Activated CD4-positive, alpha-beta memory T cell treated with anti-CD3 and anti-CD28 coated beads, Interleukin-2, amount 10 ng/mL, durations not matched to agents 7 days and 5 days (primary cell): ENCODE results near the gene DUSP8. TPM values are rescaled to one million over a fixed set of nuclear protein-coding genes. Genes with fewer than 3 reads are reported as not detected.

Source experiments
- CTCF ChIA-PET: fragments of 350-600 bp; sonication (Branson Sonifier 250); formaldehyde crosslinking; loops from one replicate; lab custom pipeline; 2021; ENCODE audit warnings: antibody characterized with exemption, inconsistent platforms; lab: Charles Lee
- POLR2A ChIA-PET: fragments of 350-600 bp; sonication (Branson Sonifier 250); formaldehyde crosslinking; loops from one replicate; lab custom pipeline; 2021; ENCODE audit warnings: antibody characterized with exemption; lab: Charles Lee
- DNase-seq: peaks from one replicate; pipeline ENCODE4 v3.0.0-alpha.2; 2020
- H3K27ac Mint-ChIP-seq: one replicate; pipeline ENCODE4 v1.8.0; 2021; ENCODE audit warnings: mild to moderate bottlenecking, mixed read lengths
- H3K27me3 Mint-ChIP-seq: one replicate; pipeline ENCODE4 v1.8.0; 2021; ENCODE audit warnings: mixed read lengths
- H3K36me3 Mint-ChIP-seq: one replicate; pipeline ENCODE4 v1.8.0; 2021; ENCODE audit warnings: low read depth, mixed read lengths
- H3K4me1 Mint-ChIP-seq: one replicate; pipeline ENCODE4 v1.8.0; 2021; ENCODE audit warnings: mixed read lengths
- H3K4me3 Mint-ChIP-seq: one replicate; pipeline ENCODE4 v1.8.0; 2021; ENCODE audit warnings: mild to moderate bottlenecking, mixed read lengths
- H3K9me3 Mint-ChIP-seq: one replicate; pipeline ENCODE4 v1.8.0; 2021; ENCODE audit warnings: mixed read lengths
- total RNA-seq, 2 experiments: library from RNA; stranded (reverse); gene quantifications; one replicate each; pipeline ENCODE4 v1.2.3, GENCODE V29; 2021

DUSP8 gene
- total RNA-seq, 2 experiments from 2014 or later: 2.6 to 2.7 TPM

GRCh38 chr11:1529774-1530173 is 42.3 kb downstream of the DUSP8 start:
- Mint-ChIP-seq H3K9me3 (no peaks in the 10 kb centered on the region), H3K4me1 (peaks cover 5% of the 10 kb centered on the region), H3K36me3 (peaks cover 8% of the 10 kb centered on the region), H3K27ac (no peak overlapping the region), H3K4me3 (no peak overlapping the region), H3K27me3 (no peaks in the 10 kb centered on the region)
- POLR2A ChIA-PET: no interaction called here
- CTCF ChIA-PET: interaction anchor here (1.3 kb wide), 1 partner anchor 45 kb away, joined by 4 read pairs; no protein-coding TSS in a partner anchor
- no peak for DNase-seq

DNA sequence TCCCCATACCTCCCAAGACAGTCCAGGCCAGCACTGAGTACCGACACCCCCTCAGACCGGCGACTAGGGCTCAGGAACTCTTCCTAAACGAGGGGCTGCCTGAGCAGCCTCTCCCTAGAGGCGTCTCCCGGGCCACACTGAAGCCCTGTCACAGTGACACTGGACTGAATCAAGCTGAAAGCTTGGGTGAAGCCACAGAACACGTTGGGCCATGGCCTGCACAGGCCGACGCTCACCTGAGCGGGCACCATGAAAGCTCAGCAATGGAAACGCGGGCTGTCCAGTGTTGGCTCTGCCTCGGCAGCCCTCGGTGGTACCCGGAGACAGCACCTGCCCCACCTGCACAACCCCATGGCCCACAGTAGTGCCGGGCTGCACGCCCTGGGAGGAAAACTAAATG is 42.8 kb downstream of the DUSP8 start:
- DNase-seq: no peak
- Mint-ChIP-seq H3K4me1 (peaks cover 5% of the 10 kb centered on the region), H3K36me3 (peaks cover 3% of the 10 kb centered on the region), H3K27ac (no peak overlapping the region), H3K27me3 (no peaks in the 10 kb centered on the region), H3K9me3 (no peaks in the 10 kb centered on the region), H3K4me3 (no peak overlapping the region)
- ChIA-PET CTCF (interaction anchor here (1.3 kb wide), 1 partner anchor 46 kb away, joined by 4 read pairs; no protein-coding TSS in a partner anchor), POLR2A (no interaction called here)

DNA sequence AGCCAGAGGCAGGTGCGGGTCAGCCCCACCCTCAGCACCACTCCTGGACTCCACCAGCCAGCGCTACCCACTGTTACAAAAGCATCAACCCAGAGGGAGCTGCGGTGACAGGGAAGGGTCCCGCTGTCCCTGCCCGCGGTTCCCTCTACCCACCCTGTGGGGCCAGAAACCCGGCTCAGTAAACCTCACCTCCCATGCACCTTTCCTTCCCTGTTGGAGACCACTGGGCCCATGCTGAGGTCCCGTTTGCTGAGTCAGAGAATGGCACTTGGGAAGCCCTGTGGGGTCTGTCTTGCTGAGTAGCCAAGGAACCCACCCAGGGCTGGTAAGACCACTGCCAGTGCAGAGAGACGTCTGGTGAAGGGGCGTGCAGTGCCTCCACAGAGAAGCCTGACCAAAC is 43.4 kb downstream of the DUSP8 start:
- Mint-ChIP-seq H3K9me3 (no peaks in the 10 kb centered on the region), H3K27me3 (no peaks in the 10 kb centered on the region), H3K27ac (no peak overlapping the region), H3K4me3 (no peak overlapping the region), H3K36me3 (peaks cover 3% of the 10 kb centered on the region), H3K4me1 (peaks cover 5% of the 10 kb centered on the region)
- DNase-seq: no peak
- CTCF ChIA-PET: no interaction called here
- POLR2A ChIA-PET: no interaction called here

GRCh38 chr11:1526785-1527184 is 45.3 kb downstream of the DUSP8 start:
- DNase-seq: no peak
- ChIA-PET POLR2A (no interaction called here), CTCF (no interaction called here)
- peaks cover 2% of the 10 kb centered on the region for H3K4me1 Mint-ChIP-seq
- H3K27me3 Mint-ChIP-seq: no peaks in the 10 kb centered on the region
- H3K4me3 Mint-ChIP-seq: no peak overlapping the region
- H3K27ac Mint-ChIP-seq: no peak overlapping the region
- H3K9me3 Mint-ChIP-seq: no peaks in the 10 kb centered on the region
- no peaks in the 10 kb centered on the region for H3K36me3 Mint-ChIP-seq

GRCh38 chr11:1523779-1524178 is 48.3 kb downstream of the DUSP8 start:
- Mint-ChIP-seq H3K36me3 (no peaks in the 10 kb centered on the region), H3K4me3 (no peak overlapping the region), H3K4me1 (no peaks in the 10 kb centered on the region), H3K27ac (no peak overlapping the region), H3K27me3 (no peaks in the 10 kb centered on the region), H3K9me3 (no peaks in the 10 kb centered on the region)
- ChIA-PET CTCF (interaction anchor here (1.3 kb wide), 1 partner anchor 9 kb away, joined by 3 read pairs; no protein-coding TSS in a partner anchor), POLR2A (no interaction called here)
- DNase-seq: no peak

- Mint-ChIP-seq H3K9me3 (no peaks in the 10 kb centered on the region), H3K27me3 (no peaks in the 10 kb centered on the region), H3K4me3 (no peak overlapping the region), H3K36me3 (no peaks in the 10 kb centered on the region), H3K4me1 (no peaks in the 10 kb centered on the region), H3K27ac (no peak overlapping the region)
- ChIA-PET CTCF (no interaction called here), POLR2A (no interaction called here)
- no peak for DNase-seq
Observed at GRCh38 chr11:1523077-1523476, 49.0 kb downstream of the DUSP8 start.

DNA sequence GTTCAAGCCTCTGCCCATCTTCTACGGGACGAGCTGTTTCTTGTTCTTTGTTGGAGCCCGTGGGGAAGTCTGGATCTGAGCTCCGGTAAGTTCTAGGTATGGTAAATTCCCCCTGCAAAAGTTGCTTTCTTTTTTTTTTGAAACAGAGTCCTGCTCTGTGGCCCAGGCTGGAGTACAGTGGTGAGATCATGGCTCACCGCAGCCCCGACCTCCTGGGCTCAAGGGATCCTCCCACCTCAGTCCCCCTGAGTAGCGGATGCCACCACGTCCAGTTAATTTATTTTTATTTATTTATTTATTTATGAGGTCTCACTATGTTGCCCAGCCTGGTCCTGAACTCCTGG is 50.0 kb downstream of the DUSP8 start:
- POLR2A ChIA-PET: no interaction called here
- H3K27ac Mint-ChIP-seq: no peak overlapping the region
- H3K27me3 Mint-ChIP-seq: no peaks in the 10 kb centered on the region
- H3K36me3 Mint-ChIP-seq: no peaks in the 10 kb centered on the region
- no peaks in the 10 kb centered on the region for H3K9me3 Mint-ChIP-seq
- peaks cover 4% of the 10 kb centered on the region for H3K4me1 Mint-ChIP-seq
- no peak for DNase-seq
- CTCF ChIA-PET: no interaction called here
- H3K4me3 Mint-ChIP-seq: no peak overlapping the region

- CTCF ChIA-PET: no interaction called here
- Mint-ChIP-seq H3K4me3 (no peak overlapping the region), H3K4me1 (peaks cover 6% of the 10 kb centered on the region), H3K9me3 (no peaks in the 10 kb centered on the region), H3K27ac (no peak overlapping the region), H3K36me3 (no peaks in the 10 kb centered on the region), H3K27me3 (no peaks in the 10 kb centered on the region)
- no peak for DNase-seq
- POLR2A ChIA-PET: no interaction called here
Observed at GRCh38 chr11:1521382-1522080, 50.5 kb downstream of the DUSP8 start.

- CTCF ChIA-PET: no interaction called here
- no peak overlapping the region for H3K4me3 Mint-ChIP-seq
- peaks cover 9% of the 10 kb centered on the region for H3K4me1 Mint-ChIP-seq
- POLR2A ChIA-PET: no interaction called here
- H3K27me3 Mint-ChIP-seq: no peaks in the 10 kb centered on the region
- no peaks in the 10 kb centered on the region for H3K36me3 Mint-ChIP-seq
- H3K27ac Mint-ChIP-seq: no peak overlapping the region
- DNase-seq: no peak
- H3K9me3 Mint-ChIP-seq: no peaks in the 10 kb centered on the region
Observed at GRCh38 chr11:1520663-1521267, 51.3 kb downstream of the DUSP8 start.

GRCh38 chr11:1520209-1520662 is 51.8 kb downstream of the DUSP8 start:
- Mint-ChIP-seq H3K36me3 (no peaks in the 10 kb centered on the region), H3K27me3 (no peaks in the 10 kb centered on the region), H3K27ac (no peak overlapping the region), H3K4me1 (peaks cover 11% of the 10 kb centered on the region), H3K9me3 (no peaks in the 10 kb centered on the region), H3K4me3 (no peak overlapping the region)
- POLR2A ChIA-PET: no interaction called here
- no peak for DNase-seq
- CTCF ChIA-PET: no interaction called here

DNA sequence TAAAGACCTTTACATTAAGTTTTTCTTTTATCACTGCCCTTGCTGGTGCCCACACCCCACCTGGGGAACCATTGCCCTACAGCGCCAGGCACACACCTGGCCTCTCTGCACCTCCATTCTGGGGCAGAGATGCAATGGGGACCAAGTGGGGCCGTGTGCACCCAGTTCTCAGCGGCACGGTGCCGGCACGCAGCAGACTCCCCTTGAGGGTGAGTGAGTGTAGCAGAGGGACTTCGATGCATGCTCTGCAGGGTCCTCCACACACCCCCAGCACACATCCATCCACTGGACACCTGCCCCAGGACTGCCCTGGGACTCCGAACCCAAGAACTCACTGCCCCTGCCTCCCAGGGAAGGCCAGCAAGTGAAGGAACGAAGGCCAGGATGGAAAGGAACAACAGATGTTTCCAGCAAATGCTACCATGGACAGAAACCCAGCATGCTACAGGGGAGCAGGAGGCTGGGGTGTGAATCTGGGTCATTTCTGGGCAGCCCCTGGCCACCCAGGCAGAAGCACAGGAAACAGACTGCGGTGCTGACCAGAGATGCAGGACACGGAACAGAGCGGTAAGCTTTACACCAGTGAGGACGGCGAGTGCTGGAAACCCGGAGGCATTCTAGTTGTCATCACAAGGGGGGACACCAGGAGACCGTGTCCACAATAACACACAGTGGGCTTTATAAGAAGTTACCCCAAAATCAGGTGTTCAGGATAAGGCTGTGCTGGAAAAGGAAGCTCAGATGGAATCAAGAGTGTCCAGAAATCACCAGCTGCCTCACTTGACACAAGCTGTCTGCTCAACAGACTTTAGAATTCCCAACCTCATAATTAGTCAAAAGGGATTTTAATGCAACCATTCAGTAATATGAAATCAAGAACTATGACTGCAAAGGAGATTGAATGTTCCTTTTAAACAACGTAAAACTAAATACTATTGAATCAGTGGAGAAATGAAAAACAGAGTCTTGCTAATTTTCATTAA is 52.8 kb downstream of the DUSP8 start:
- peaks cover 11% of the 10 kb centered on the region for H3K4me1 Mint-ChIP-seq
- POLR2A ChIA-PET: interaction anchor here (0.6 kb wide), 1 partner anchor 15 kb away, joined by 3 read pairs; no protein-coding TSS in a partner anchor
- no peaks in the 10 kb centered on the region for H3K27me3 Mint-ChIP-seq
- no peak for DNase-seq
- no peak overlapping the region for H3K27ac Mint-ChIP-seq
- peaks cover 3% of the 10 kb centered on the region for H3K36me3 Mint-ChIP-seq
- no peak overlapping the region for H3K4me3 Mint-ChIP-seq
- CTCF ChIA-PET: no interaction called here
- no peaks in the 10 kb centered on the region for H3K9me3 Mint-ChIP-seq

DNA sequence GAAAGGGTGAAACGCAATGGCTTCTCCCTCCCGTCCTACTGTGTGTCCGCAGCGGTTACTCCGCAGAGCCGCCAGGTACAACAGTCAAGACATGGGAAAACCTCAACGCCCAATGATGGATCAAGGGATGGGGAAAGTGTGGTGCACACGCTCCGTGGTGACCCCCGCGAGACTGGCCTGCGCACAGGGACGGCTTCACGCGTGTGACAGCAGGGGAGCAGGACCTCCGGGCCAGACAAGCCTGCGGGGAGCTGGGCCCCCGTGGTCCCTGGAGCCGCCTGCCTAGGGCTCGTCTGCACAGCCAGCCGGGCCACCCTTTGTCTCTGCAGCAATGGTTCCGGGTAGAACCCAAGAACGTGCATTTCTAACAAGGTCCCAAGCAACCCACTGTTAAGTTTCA is 53.8 kb downstream of the DUSP8 start:
- ChIA-PET POLR2A (no interaction called here), CTCF (interaction anchor here (1.3 kb wide), 1 partner anchor 57 kb away, joined by 3 read pairs; no protein-coding TSS in a partner anchor)
- H3K9me3 Mint-ChIP-seq: no peaks in the 10 kb centered on the region
- H3K36me3 Mint-ChIP-seq: peaks cover 4% of the 10 kb centered on the region
- peaks cover 15% of the 10 kb centered on the region for H3K4me1 Mint-ChIP-seq
- no peak for DNase-seq
- no peak overlapping the region for H3K4me3 Mint-ChIP-seq
- H3K27ac Mint-ChIP-seq: no peak overlapping the region
- no peaks in the 10 kb centered on the region for H3K27me3 Mint-ChIP-seq
